ENCODE measurements around the gene CASK.

DNA sequence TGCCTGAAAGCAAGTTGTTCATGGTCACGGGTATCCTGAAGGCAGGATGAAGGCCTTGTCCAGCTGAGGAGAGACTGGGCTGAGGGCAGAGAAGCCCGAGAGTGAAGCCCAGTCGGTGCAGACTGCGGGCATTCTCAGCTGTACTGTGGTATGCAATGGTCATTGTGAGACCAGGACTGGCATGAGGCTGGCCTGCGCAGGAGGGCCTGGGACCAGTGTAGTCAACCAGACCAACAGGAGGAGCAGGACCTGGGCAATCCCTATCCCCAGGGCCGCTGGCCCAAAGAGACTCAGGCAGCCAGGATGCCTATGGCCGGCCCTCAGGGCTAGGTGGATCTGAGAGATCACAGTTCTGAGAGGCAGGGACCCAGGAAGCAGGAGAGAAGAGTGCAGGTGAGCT lies 394.6 kb downstream of the CASK start:
- TF ChIP-seq, protein P1, sequence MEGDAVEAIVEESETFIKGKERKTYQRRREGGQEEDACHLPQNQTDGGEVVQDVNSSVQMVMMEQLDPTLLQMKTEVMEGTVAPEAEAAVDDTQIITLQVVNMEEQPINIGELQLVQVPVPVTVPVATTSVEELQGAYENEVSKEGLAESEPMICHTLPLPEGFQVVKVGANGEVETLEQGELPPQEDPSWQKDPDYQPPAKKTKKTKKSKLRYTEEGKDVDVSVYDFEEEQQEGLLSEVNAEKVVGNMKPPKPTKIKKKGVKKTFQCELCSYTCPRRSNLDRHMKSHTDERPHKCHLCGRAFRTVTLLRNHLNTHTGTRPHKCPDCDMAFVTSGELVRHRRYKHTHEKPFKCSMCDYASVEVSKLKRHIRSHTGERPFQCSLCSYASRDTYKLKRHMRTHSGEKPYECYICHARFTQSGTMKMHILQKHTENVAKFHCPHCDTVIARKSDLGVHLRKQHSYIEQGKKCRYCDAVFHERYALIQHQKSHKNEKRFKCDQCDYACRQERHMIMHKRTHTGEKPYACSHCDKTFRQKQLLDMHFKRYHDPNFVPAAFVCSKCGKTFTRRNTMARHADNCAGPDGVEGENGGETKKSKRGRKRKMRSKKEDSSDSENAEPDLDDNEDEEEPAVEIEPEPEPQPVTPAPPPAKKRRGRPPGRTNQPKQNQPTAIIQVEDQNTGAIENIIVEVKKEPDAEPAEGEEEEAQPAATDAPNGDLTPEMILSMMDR (IDR thresholded peaks at IDR 0.05): no peak
- no peak for TF ChIP-seq POLR2A (IDR thresholded peaks at IDR 0.05)

All from tibial nerve (tissue), 3 donors.